Calu3 (cell line): Measurements from ENCODE around the gene NUP62. TPM values are rescaled to one million over a fixed set of nuclear protein-coding genes. Genes with fewer than 3 reads are reported as not detected.

Experiments
- BruUV-seq: library from RNA; stranded (reverse); fragments of 400-500 nt; replicated peaks from 2 replicates; lab custom pipeline; 2021; lab: Mats Ljungman, UMichigan
- CTCF ChIA-PET: fragments of 300-600 bp; sonication (Branson Sonifier 250); formaldehyde crosslinking; loops from one replicate; lab custom pipeline; 2022; ENCODE audit warnings: antibody characterized with exemption; lab: Charles Lee
- DNase-seq: peaks from one replicate; pipeline ENCODE4 v3.0.0; 2022
- H3K27ac Mint-ChIP-seq: one replicate; pipeline ENCODE4 v1.8.0; 2022; ENCODE audit warnings: mixed read lengths; ENCODE audit not compliant: unreplicated experiment
- H3K27me3 Mint-ChIP-seq: one replicate; pipeline ENCODE4 v1.8.0; 2022; ENCODE audit warnings: mixed read lengths; ENCODE audit not compliant: unreplicated experiment
- H3K36me3 Mint-ChIP-seq: one replicate; pipeline ENCODE4 v1.8.0; 2022; ENCODE audit warnings: mild to moderate bottlenecking, moderate library complexity, mixed read lengths; ENCODE audit not compliant: insufficient read depth, unreplicated experiment
- H3K4me1 Mint-ChIP-seq: one replicate; pipeline ENCODE4 v1.8.0; 2022; ENCODE audit warnings: mild to moderate bottlenecking, low read depth, mixed read lengths; ENCODE audit not compliant: unreplicated experiment
- H3K4me3 Mint-ChIP-seq: one replicate; pipeline ENCODE4 v1.8.0; 2022; ENCODE audit warnings: mild to moderate bottlenecking, low read depth, moderate library complexity, mixed read lengths; ENCODE audit not compliant: unreplicated experiment
- H3K9me3 Mint-ChIP-seq: one replicate; pipeline ENCODE4 v1.8.0; 2022; ENCODE audit warnings: low read depth, mixed read lengths; ENCODE audit not compliant: unreplicated experiment
- intact Hi-C: fragments of 100-400 bp; cut with micrococcal nuclease; formaldehyde crosslinking; loops from one replicate; pipeline ENCODE4 v1.10.0; 2022; ENCODE audit not compliant: unreplicated experiment
- total RNA-seq: library from RNA; stranded (reverse); gene quantifications from 2 replicates; pipeline ENCODE4 v1.2.3, GENCODE V29; 2022
- TF ChIP-seq, protein P1 (sequence below): fragments of 200-600 bp; IDR thresholded peaks from one replicate; pipeline ENCODE4 v1.8.0; 2022; ENCODE audit warnings: antibody characterized with exemption; ENCODE audit not compliant: unreplicated experiment

NUP62 gene
- total RNA-seq, 1 experiment from 2014 or later = 124 TPM

DNA sequence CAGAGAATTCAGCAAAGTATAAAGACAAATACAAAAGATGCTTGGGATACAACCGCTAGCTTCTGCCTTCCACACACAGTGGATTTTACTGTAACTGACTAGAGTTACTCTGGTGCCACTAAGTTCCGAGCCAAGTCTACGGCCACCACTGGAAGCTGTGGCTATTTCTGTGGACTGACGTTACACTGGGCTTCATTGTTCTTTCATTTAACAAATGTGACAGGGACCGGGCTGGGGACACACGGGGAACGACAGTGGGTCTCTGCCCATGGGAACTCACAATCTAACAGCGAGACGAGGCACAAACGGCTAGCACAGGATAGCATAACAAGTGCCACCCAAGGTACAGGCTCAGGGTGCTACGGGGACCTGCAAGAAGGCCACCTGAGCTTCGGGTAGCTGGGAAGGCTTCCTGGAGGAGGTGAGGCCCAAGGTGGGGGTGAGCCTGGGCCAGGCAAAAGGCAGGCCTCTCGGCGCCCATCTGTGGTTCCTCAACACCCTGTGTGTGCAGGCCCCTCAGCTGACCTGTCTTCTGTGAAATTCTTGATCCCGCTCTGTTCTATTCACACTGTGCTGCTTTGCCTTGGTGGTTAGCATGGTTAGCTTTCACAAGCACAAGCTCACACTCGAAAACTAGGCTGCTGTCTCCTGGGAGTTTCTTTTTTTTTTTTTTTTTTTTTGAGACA lies 22.3 kb downstream of the NUP62 start:
- no peaks in the 10 kb centered on the region for H3K9me3 Mint-ChIP-seq
- CTCF ChIA-PET = interaction anchor here (0.5 to 0.6 kb wide), 2 partner anchors 13 to 79 kb away, joined by 3 to 5 read pairs; no protein-coding TSS in a partner anchor
- BruUV-seq = TSS peak; percentile 55
- no peak for DNase-seq
- TF ChIP-seq, protein P1, sequence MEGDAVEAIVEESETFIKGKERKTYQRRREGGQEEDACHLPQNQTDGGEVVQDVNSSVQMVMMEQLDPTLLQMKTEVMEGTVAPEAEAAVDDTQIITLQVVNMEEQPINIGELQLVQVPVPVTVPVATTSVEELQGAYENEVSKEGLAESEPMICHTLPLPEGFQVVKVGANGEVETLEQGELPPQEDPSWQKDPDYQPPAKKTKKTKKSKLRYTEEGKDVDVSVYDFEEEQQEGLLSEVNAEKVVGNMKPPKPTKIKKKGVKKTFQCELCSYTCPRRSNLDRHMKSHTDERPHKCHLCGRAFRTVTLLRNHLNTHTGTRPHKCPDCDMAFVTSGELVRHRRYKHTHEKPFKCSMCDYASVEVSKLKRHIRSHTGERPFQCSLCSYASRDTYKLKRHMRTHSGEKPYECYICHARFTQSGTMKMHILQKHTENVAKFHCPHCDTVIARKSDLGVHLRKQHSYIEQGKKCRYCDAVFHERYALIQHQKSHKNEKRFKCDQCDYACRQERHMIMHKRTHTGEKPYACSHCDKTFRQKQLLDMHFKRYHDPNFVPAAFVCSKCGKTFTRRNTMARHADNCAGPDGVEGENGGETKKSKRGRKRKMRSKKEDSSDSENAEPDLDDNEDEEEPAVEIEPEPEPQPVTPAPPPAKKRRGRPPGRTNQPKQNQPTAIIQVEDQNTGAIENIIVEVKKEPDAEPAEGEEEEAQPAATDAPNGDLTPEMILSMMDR = no peak
- no peak overlapping the region for H3K27ac Mint-ChIP-seq
- no peaks in the 10 kb centered on the region for H3K27me3 Mint-ChIP-seq
- intact Hi-C loops = no loop called here
- no peak overlapping the region for H3K4me3 Mint-ChIP-seq
- peaks cover 12% of the 10 kb centered on the region for H3K4me1 Mint-ChIP-seq
- H3K36me3 Mint-ChIP-seq = peaks cover 57% of the 10 kb centered on the region

DNA sequence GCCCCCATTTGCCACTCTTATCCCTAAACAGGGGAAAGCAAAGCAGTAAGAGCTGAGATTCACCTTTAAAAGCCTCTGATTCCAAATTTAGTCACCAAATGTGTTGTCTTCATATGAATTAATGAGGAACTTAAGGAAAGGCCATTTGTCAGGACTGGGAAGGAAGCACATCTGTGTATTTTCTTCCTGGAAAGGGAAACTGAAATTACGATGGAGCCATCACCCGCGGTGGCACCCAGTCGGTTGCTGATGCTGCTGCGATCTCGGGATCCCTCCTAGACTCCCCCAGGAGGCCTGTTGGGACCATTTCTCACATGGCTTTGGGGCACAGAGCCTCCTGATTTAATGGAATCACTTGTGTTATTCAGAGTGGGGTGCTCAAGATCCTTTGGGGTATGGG lies 25.2 kb downstream of the NUP62 start:
- H3K36me3 Mint-ChIP-seq = peaks cover 37% of the 10 kb centered on the region
- CTCF ChIA-PET = no interaction called here
- no peak overlapping the region for H3K27ac Mint-ChIP-seq
- intact Hi-C loops = no loop called here
- no peaks in the 10 kb centered on the region for H3K27me3 Mint-ChIP-seq
- H3K4me1 Mint-ChIP-seq = no peaks in the 10 kb centered on the region
- H3K9me3 Mint-ChIP-seq = no peaks in the 10 kb centered on the region
- TF ChIP-seq, protein P1 = no peak
- no TSS peak for BruUV-seq
- no peak overlapping the region for H3K4me3 Mint-ChIP-seq
- no peak for DNase-seq

DNA sequence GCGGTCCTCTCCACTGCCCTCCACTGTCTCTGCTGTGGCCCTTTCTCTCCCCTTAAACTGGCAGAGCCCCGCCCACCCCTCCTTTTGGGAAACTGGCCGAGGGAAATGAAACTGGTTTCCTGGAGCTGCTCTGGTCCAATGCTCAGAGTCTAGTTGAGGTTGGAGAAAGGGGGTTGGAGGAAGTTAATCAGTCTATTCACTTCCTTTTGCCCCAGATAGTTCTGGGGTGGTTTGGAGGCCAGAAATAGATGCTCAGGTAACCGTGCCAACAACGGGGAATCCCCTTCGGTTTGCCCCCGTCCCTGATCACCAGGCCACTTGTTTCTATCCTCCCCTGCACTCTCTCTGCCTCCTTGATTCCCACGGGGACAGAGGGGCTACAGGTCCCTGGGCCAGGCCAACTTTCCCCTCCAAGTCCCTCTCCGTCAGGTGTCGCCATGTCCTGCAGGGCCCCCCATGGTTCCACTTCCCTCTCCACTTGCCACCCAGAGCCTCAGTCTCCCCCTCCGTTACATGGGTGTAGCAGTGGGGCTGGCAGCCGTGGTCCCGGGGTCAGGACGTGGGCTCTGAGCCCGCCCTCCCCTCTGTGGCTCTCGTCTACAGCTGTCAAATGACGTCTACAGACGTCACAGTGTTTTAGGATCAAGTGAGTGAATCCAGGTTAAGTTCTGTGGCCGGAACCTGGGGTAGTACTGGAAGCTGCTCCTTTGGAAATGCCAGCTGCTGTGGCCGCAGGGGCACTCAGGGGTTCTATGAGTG lies 32.3 kb downstream of the NUP62 start, which contains the start of gene IL4I1:
Gene IL4I1, minus strand, starts transcription at position 25 of the 759 bp plus-strand sequence. CDS start 727 bp downstream, outside the sequence.
- CTCF ChIA-PET = interaction anchor here (1.6 kb wide), 1 partner anchor 31 kb away, joined by 8 read pairs; no protein-coding TSS in a partner anchor
- no peaks in the 10 kb centered on the region for H3K9me3 Mint-ChIP-seq
- H3K4me1 Mint-ChIP-seq = peaks cover 22% of the 10 kb centered on the region
- no TSS peak for BruUV-seq
- peaks cover 15% of the 10 kb centered on the region for H3K27me3 Mint-ChIP-seq
- peak within 1 kb of the TSS; percentile 47 for H3K4me3 Mint-ChIP-seq
- DNase-seq = peak; percentile 63
- peaks cover 15% of the 10 kb centered on the region for H3K36me3 Mint-ChIP-seq
- TF ChIP-seq, protein P1 = no peak
- intact Hi-C loops = no loop called here
- H3K27ac Mint-ChIP-seq = peak within 1 kb of the TSS; percentile 57

GRCh38 chr19:49895566-49896297 lies 33.6 kb downstream of the NUP62 start:
- BruUV-seq = no TSS peak
- no peaks in the 10 kb centered on the region for H3K9me3 Mint-ChIP-seq
- DNase-seq = no peak
- peaks cover 15% of the 10 kb centered on the region for H3K36me3 Mint-ChIP-seq
- TF ChIP-seq, protein P1 = no peak
- H3K4me1 Mint-ChIP-seq = peaks cover 22% of the 10 kb centered on the region
- H3K27ac Mint-ChIP-seq = no peak overlapping the region
- CTCF ChIA-PET = interaction anchor here (1.0 to 1.6 kb wide), 2 partner anchors 33 to 228 kb away, joined by 3 to 8 read pairs; no protein-coding TSS in a partner anchor
- H3K4me3 Mint-ChIP-seq = no peak overlapping the region
- H3K27me3 Mint-ChIP-seq = peaks cover 17% of the 10 kb centered on the region
- intact Hi-C loops = no loop called here
